HepG2 (cell line): ENCODE data around the gene SUCLG2. TPM values are rescaled to one million over a fixed set of nuclear protein-coding genes. Genes with fewer than 3 reads are reported as not detected.

Experiments used
- ATAC-seq: fragments of 200-7000 bp; cut with Tn5 transposase; 3 replicates; pipeline ENCODE4 v1.9.1; 2020; ENCODE audit warnings: mild to moderate bottlenecking, moderate library complexity
- BruUV-seq: library from RNA; stranded (reverse); fragments of 400-500 nt; replicated peaks from 2 replicates; lab custom pipeline; 2021; lab: Mats Ljungman, UMichigan
- CTCF ChIA-PET: fragments of 300-600 bp; formaldehyde crosslinking; extraction: SDS; loops from one replicate; lab custom pipeline; 2021; ENCODE audit warnings: low total read pairs, inconsistent platforms, low intra/inter-chr PET ratio; lab: Yijun Ruan, JAX
- POLR2A ChIA-PET: fragments of 350-600 bp; sonication (Branson Sonifier 250); formaldehyde crosslinking; loops from one replicate; lab custom pipeline; 2020; ENCODE audit warnings: antibody characterized with exemption, inconsistent platforms; lab: Yijun Ruan, JAX
- DNase-seq: peaks from one replicate; pipeline ENCODE4 v3.0.0-alpha.2; 2015; ENCODE audit warnings: low spot score
- FAIRE-seq: peaks from 3 replicates; lab custom pipeline; 2011; peaks lifted over from hg19 to GRCh38; lab: Jason Lieb, UNC
- H2AFZ ChIP-seq: one replicate; pipeline ENCODE4 v1.6.1; 2011; ENCODE audit warnings: low read length, inconsistent platforms
- H3K27ac ChIP-seq: fragments of 300-600 bp; 3 replicates; pipeline ENCODE4 v1.8.0; 2011; ENCODE audit warnings: mixed run types, mild to moderate bottlenecking, mixed read lengths, low read length, inconsistent platforms; ENCODE audit not compliant: insufficient read depth; ENCODE audit errors: extremely low read length
- H3K27me3 ChIP-seq, 2 experiments: fragments of 200-600 bp in 1 of 2; 2 replicates in 1 of 2; 3 replicates in 1 of 2; pipeline versions ENCODE4 v1.6.0 to v1.8.0; 2011; ENCODE audit warnings: low read length in 2 of 2, mild to moderate bottlenecking in 2 of 2, moderate library complexity in 2 of 2, inconsistent platforms in 1 of 2; ENCODE audit not compliant: insufficient read depth in 2 of 2, control insufficient read depth in 1 of 2
- H3K36me3 ChIP-seq, 2 experiments: fragments of 200-600 bp in 1 of 2; replicated peaks in 1 of 2; 2 replicates in 1 of 2; 3 replicates in 1 of 2; pipeline versions ENCODE4 v1.5.1 to v1.8.0; 2011; ENCODE audit warnings: low read length in 2 of 2, inconsistent platforms in 1 of 2; ENCODE audit not compliant: insufficient read depth in 2 of 2, control insufficient read depth in 1 of 2
- H3K4me1 ChIP-seq: 2 replicates; pipeline ENCODE4 v1.5.1; 2012; ENCODE audit warnings: low read length, inconsistent platforms; ENCODE audit not compliant: insufficient read depth
- H3K4me2 ChIP-seq: 2 replicates; pipeline ENCODE4 v1.6.0; 2011; ENCODE audit warnings: low read depth, low read length, inconsistent platforms
- H3K4me3 ChIP-seq, 3 experiments: fragments of 200-600 bp in 1 of 3; sonication (generic), shearing (Covaris generic) in 1 of 3; replicated peaks in 1 of 3; 2 replicates each; pipeline ENCODE4 v1.5.1; 2011 to 2016; ENCODE audit warnings: low read length in 3 of 3, inconsistent platforms in 2 of 3, low read depth in 2 of 3, mild to moderate bottlenecking in 2 of 3, control low read depth in 1 of 3, mixed read lengths in 1 of 3; ENCODE audit not compliant: insufficient read depth in 1 of 3
- H3K79me2 ChIP-seq: one replicate; pipeline ENCODE4 v1.6.1; 2011; ENCODE audit warnings: low read length, inconsistent platforms; ENCODE audit not compliant: insufficient read depth
- H3K9ac ChIP-seq: 2 replicates; pipeline ENCODE4 v1.6.0; 2011; ENCODE audit warnings: mild to moderate bottlenecking, low read depth, low read length, inconsistent platforms; ENCODE audit not compliant: insufficient read depth
- H3K9me3 ChIP-seq: 2 replicates; pipeline ENCODE4 v1.5.1; 2012; ENCODE audit warnings: mild to moderate bottlenecking, low read length
- H4K20me1 ChIP-seq: 2 replicates; pipeline ENCODE4 v1.6.0; 2011; ENCODE audit warnings: inconsistent platforms, mild to moderate bottlenecking, low read length, moderate library complexity; ENCODE audit not compliant: insufficient read depth
- CBX1 ChIP-seq: IDR thresholded peaks from one replicate; pipeline ENCODE4 v1.6.1; 2016; ENCODE audit warnings: antibody characterized with exemption, low read depth
- CCDC6 ChIP-seq: sonication (generic); formaldehyde crosslinking; IDR thresholded peaks from 2 replicates; pipeline ENCODE4 v1.8.1; 2022; ENCODE audit warnings: mild to moderate bottlenecking, missing genetic modification reagents, moderate library complexity
- HMGXB3 ChIP-seq: sonication (generic); formaldehyde crosslinking; IDR thresholded peaks from 2 replicates; pipeline ENCODE4 v1.4.0; 2020; ENCODE audit warnings: missing genetic modification reagents, borderline replicate concordance
- KLF13 ChIP-seq: sonication (generic); formaldehyde crosslinking; IDR thresholded peaks from 2 replicates; pipeline ENCODE4 v1.4.0; 2020; ENCODE audit warnings: mild to moderate bottlenecking, missing genetic modification reagents
- MZF1 ChIP-seq: sonication (generic); formaldehyde crosslinking; IDR thresholded peaks from 2 replicates; pipeline ENCODE4 v1.8.1; 2023; ENCODE audit warnings: mild to moderate bottlenecking, missing genetic modification reagents, borderline replicate concordance
- RXRA ChIP-seq: sonication (generic); formaldehyde crosslinking; IDR thresholded peaks from 2 replicates; pipeline ENCODE4 v1.5.1; 2020; ENCODE audit warnings: missing genetic modification reagents
- SP5 ChIP-seq: IDR thresholded peaks from 2 replicates; pipeline ENCODE4 v1.6.1; 2016; ENCODE audit warnings: low read depth, borderline replicate concordance
- STAT5B ChIP-seq: sonication (generic); formaldehyde crosslinking; IDR thresholded peaks from 2 replicates; pipeline ENCODE4 v1.4.0; 2020; ENCODE audit warnings: missing genetic modification reagents
- TFDP1 ChIP-seq: IDR thresholded peaks from 2 replicates; pipeline ENCODE4 v1.6.1; 2016; ENCODE audit warnings: missing compliant biosample characterization, missing genetic modification reagents, borderline replicate concordance
- ZBTB3 ChIP-seq: sonication (generic); formaldehyde crosslinking; IDR thresholded peaks from 2 replicates; pipeline ENCODE4 v1.4.0; 2020; ENCODE audit warnings: low read depth, mild to moderate bottlenecking, moderate library complexity, missing genetic modification reagents, borderline replicate concordance
- ZFP91 ChIP-seq: sonication (generic); formaldehyde crosslinking; IDR thresholded peaks from 2 replicates; pipeline ENCODE4 v1.9.0; 2022; ENCODE audit warnings: missing genetic modification reagents, mild to moderate bottlenecking, borderline replicate concordance
- ZMYM4 ChIP-seq: sonication (generic); formaldehyde crosslinking; IDR thresholded peaks from 2 replicates; pipeline ENCODE4 v1.8.1; 2023; ENCODE audit warnings: mild to moderate bottlenecking, missing genetic modification reagents
- ZNF430 ChIP-seq: sonication (generic); formaldehyde crosslinking; IDR thresholded peaks from 2 replicates; pipeline ENCODE4 v1.9.0; 2021; ENCODE audit warnings: mild to moderate bottlenecking, missing genetic modification reagents
- ZNF441 ChIP-seq: sonication (generic); formaldehyde crosslinking; IDR thresholded peaks from 2 replicates; pipeline ENCODE4 v1.7.0; 2021; ENCODE audit warnings: missing genetic modification reagents, borderline replicate concordance
- ZNF562 ChIP-seq: sonication (generic); formaldehyde crosslinking; IDR thresholded peaks from 2 replicates; pipeline ENCODE4 v1.8.0; 2022; ENCODE audit warnings: missing genetic modification reagents, borderline replicate concordance
- ZNF709 ChIP-seq: sonication (generic); formaldehyde crosslinking; IDR thresholded peaks from 2 replicates; pipeline ENCODE4 v1.5.0; 2020; ENCODE audit warnings: mild to moderate bottlenecking, missing genetic modification reagents
- WGBS: methylation state at CpG from one replicate; pipeline ENCODE4 v1.1.6; 2017; ENCODE audit warnings: low lambda C conversion rate; 5-methylcytosine and 5-hydroxymethylcytosine counted together
- in situ Hi-C: cut with HindIII; loops from 2 replicates; pipeline ENCODE4 v1.10.0; 2017; ENCODE audit warnings: low pct_unique_long_range_greater_than_20kb; ENCODE audit not compliant: extremely low pct_ligation_motif_present
- intact Hi-C: fragments of 100-400 bp; cut with micrococcal nuclease; formaldehyde crosslinking; loops from one replicate; pipeline ENCODE4 v1.10.0; 2022; ENCODE audit not compliant: unreplicated experiment
- polyA plus RNA-seq, 8 experiments: library from polyadenylated mRNA; depleted of rRNA in 3 of 8; stranded (reverse) in 7 of 8; unstranded in 1 of 8; fragments of >200 nt; fragmentation: Illumina TruSeq in 4 of 8; extraction: Trizol in 4 of 8; gene quantifications; 2 replicates each; pipeline versions ENCODE4 v1.2.1 to v1.2.3, GENCODE V29; 2011 to 2016; ENCODE audit warnings: low read depth in 4 of 8, missing spikeins in 1 of 8, mixed read lengths in 1 of 8; ENCODE audit not compliant: insufficient read depth in 1 of 8
- total RNA-seq, 5 experiments: library from RNA; depleted of rRNA; stranded (reverse); fragments of >200 nt; fragmentation: Illumina TruSeq; extraction: Trizol; gene quantifications; 2 replicates each; pipeline ENCODE4 v1.2.3, GENCODE V29; 2016; ENCODE audit warnings: low read depth in 1 of 5

SUCLG2 gene
- total and polyA plus RNA-seq, 2 of the 13 experiments (the other 11 are each of a cell fraction or from before 2014, with no cell fraction given), result 21.4 to 64.9 TPM

GRCh38 chr3:67459796-67460195 is 194.6 kb downstream of the SUCLG2 start:
- BruUV-seq, result no TSS peak
- in situ Hi-C loops, result no loop called here
- 94% methylated on average over 1 of the region's 2 CpGs for whole genome bisulfite sequencing
- no peak for ATAC-seq
- Histone ChIP-seq H3K4me2 (no peak overlapping the region), H3K79me2 (no peaks in the 10 kb centered on the region), H3K4me1 (no peaks in the 10 kb centered on the region), H3K4me3 (no peak overlapping the region), H3K27me3 (no peaks in the 10 kb centered on the region), H3K36me3 (no peaks in the 10 kb centered on the region; a peak in 1 of 5 replicates), H2AFZ (no peak overlapping the region), H3K9me3 (no peaks in the 10 kb centered on the region), H3K27ac (no peak overlapping the region), H3K9ac (no peak overlapping the region), H4K20me1 (no peaks in the 10 kb centered on the region)
- intact Hi-C loops, result no loop called here
- CTCF ChIA-PET, result no interaction called here
- POLR2A ChIA-PET, result no interaction called here
- DNase-seq, result no peak
- TF ChIP-seq ZNF430 (CRISPR knock-in tag), result no peak
- TF ChIP-seq TFDP1 (CRISPR knock-in tag), result no peak
- TF ChIP-seq ZNF441 (CRISPR knock-in tag), result no peak
- no peak for TF ChIP-seq CCDC6 (CRISPR knock-in tag)
- no peak for TF ChIP-seq ZNF562
- TF ChIP-seq STAT5B (CRISPR knock-in tag), result no peak
- TF ChIP-seq ZFP91 (CRISPR knock-in tag), result no peak
- TF ChIP-seq CBX1, result no peak
- no peak for TF ChIP-seq KLF13
- TF ChIP-seq ZNF709 (CRISPR knock-in tag), result no peak
- TF ChIP-seq ZBTB3, result no peak
- TF ChIP-seq RXRA (CRISPR knock-in tag), result no peak
- TF ChIP-seq HMGXB3 (CRISPR knock-in tag), result no peak
- no peak for TF ChIP-seq MZF1 (CRISPR knock-in tag)
- TF ChIP-seq SP5, result no peak
- TF ChIP-seq ZMYM4 (CRISPR knock-in tag), result no peak
- no peak for FAIRE-seq
